ENCODE results near the gene TBC1D2B.
A peak's percentile ranks its signal among the peaks of the same experiment; 100 is the strongest.

TBC1D2B gene

GRCh38 chr15:78105476-78106241 is 28.1 kb upstream of the TBC1D2B start:
- Histone ChIP-seq H3K27ac (no peak overlapping the region), H3K27me3 (replicated peaks) (no peaks in the 10 kb centered on the region), H3K36me3 (replicated peaks) (no peaks in the 10 kb centered on the region), H3K4me3 (ENCODE audit: low read depth, low read length) (no peak overlapping the region)
- no peak for TF ChIP-seq CTCF (IDR thresholded peaks at IDR 0.05; ENCODE audit: low read depth, low read length, missing control alignments)
- in situ Hi-C loops (cut with HindIII; ENCODE audit: low pct_ligation_motif_present, low sequenced_read_pairs) = no loop called here
- peak; percentile 8 for DNase-seq

GRCh38 chr15:78104566-78105475 is 27.3 kb upstream of the TBC1D2B start:
- Histone ChIP-seq H3K36me3 (replicated peaks) (no peaks in the 10 kb centered on the region), H3K27me3 (replicated peaks) (no peaks in the 10 kb centered on the region), H3K27ac (no peak overlapping the region), H3K4me3 (ENCODE audit: low read depth, low read length) (no peak overlapping the region)
- in situ Hi-C loops (cut with HindIII; ENCODE audit: low pct_ligation_motif_present, low sequenced_read_pairs) = no loop called here
- TF ChIP-seq CTCF (IDR thresholded peaks at IDR 0.05; ENCODE audit: low read depth, low read length, missing control alignments) = no peak
- no peak for DNase-seq

GRCh38 chr15:78104119-78104479 is 26.6 kb upstream of the TBC1D2B start:
- Histone ChIP-seq H3K27ac (no peak overlapping the region), H3K27me3 (replicated peaks) (no peaks in the 10 kb centered on the region), H3K4me3 (ENCODE audit: low read depth, low read length) (no peak overlapping the region), H3K36me3 (replicated peaks) (no peaks in the 10 kb centered on the region)
- no peak for DNase-seq
- in situ Hi-C loops (cut with HindIII; ENCODE audit: low pct_ligation_motif_present, low sequenced_read_pairs) = no loop called here
- no peak for TF ChIP-seq CTCF (IDR thresholded peaks at IDR 0.05; ENCODE audit: low read depth, low read length, missing control alignments)

- no peaks in the 10 kb centered on the region for H3K36me3 ChIP-seq (replicated peaks)
- no peak for DNase-seq
- H3K27ac ChIP-seq = no peak overlapping the region
- TF ChIP-seq CTCF (IDR thresholded peaks at IDR 0.05; ENCODE audit: low read depth, low read length, missing control alignments) = no peak
- H3K27me3 ChIP-seq (replicated peaks) = no peaks in the 10 kb centered on the region
- in situ Hi-C loops (cut with HindIII; ENCODE audit: low pct_ligation_motif_present, low sequenced_read_pairs) = no loop called here
- H3K4me3 ChIP-seq (ENCODE audit: low read depth, low read length) = no peak overlapping the region
Measured at GRCh38 chr15:78103406-78104118, 26.1 kb upstream of the TBC1D2B start.

GRCh38 chr15:78102741-78103140 is 25.2 kb upstream of the TBC1D2B start:
- no peak for TF ChIP-seq CTCF (IDR thresholded peaks at IDR 0.05; ENCODE audit: low read depth, low read length, missing control alignments)
- no peak overlapping the region for H3K4me3 ChIP-seq (ENCODE audit: low read depth, low read length)
- H3K27me3 ChIP-seq (replicated peaks) = no peaks in the 10 kb centered on the region
- H3K27ac ChIP-seq = no peak overlapping the region
- no peaks in the 10 kb centered on the region for H3K36me3 ChIP-seq (replicated peaks)
- no peak for DNase-seq
- in situ Hi-C loops (cut with HindIII; ENCODE audit: low pct_ligation_motif_present, low sequenced_read_pairs) = no loop called here

Measured in brain microvascular endothelial cell (primary cell).